Urinary bladder (tissue), 4 donors: ENCODE data around the gene ODAD2. TPM values are rescaled to one million over a fixed set of nuclear protein-coding genes. Genes with fewer than 3 reads are reported as not detected.

Experiments
- DNase-seq: peaks from one replicate; pipeline ENCODE4 v3.0.0-alpha.2; 2015; ENCODE audit errors: extremely low spot score
- H3K27ac ChIP-seq: one replicate; pipeline ENCODE4 v1.5.1; 2013; ENCODE audit warnings: low read depth, mild to moderate bottlenecking, moderate library complexity
- H3K36me3 ChIP-seq: one replicate; pipeline ENCODE4 v1.6.1; 2013; ENCODE audit warnings: mild to moderate bottlenecking, moderate library complexity; ENCODE audit not compliant: insufficient read depth
- H3K4me1 ChIP-seq: one replicate; pipeline ENCODE4 v1.6.1; 2013; ENCODE audit warnings: mild to moderate bottlenecking, moderate library complexity; ENCODE audit not compliant: insufficient read depth
- H3K4me3 ChIP-seq: one replicate; pipeline ENCODE4 v1.5.1; 2013; ENCODE audit warnings: low read depth, low read length
- WGBS: extraction: QIAGEN DNeasy Blood & Tissue Kit; methylation state at CpG from one replicate; pipeline ENCODE4 v1.1.7; 2013; 5-methylcytosine and 5-hydroxymethylcytosine counted together
- polyA plus RNA-seq: library from polyadenylated mRNA; stranded (reverse); fragments of 200-250 nt; gene quantifications from one replicate; pipeline ENCODE4 v1.2.3, GENCODE V29; 2013
- total RNA-seq: library from RNA; depleted of rRNA; stranded (reverse); fragments of >200 nt; gene quantifications from one replicate; pipeline ENCODE4 v1.2.3, GENCODE V29; 2014
- donor health status: healthy with polysubstance abuse.
- donor health status: healthy.

The ODAD2 gene
- total and polyA plus RNA-seq, 2 donors, result 1.6 to 2.7 TPM

DNA sequence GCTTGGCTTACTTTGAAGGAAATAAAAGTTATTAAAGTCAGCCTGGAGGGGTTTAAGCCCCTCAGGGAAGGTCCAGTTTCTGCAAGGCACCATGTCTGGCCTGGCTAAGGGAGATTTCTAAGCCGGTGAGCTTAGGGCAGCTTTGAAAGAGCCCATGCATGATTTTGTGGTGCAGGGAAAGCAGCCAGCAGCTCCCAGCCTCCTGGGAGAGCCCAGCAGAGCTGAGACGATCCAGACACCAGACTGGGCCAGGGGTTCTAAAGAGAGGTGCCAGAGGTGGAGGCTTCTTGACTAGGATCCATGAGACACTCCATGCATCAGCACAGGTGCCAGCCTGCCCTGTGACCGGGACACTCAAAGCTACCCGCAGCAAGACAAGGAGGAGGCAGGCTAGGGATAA, 193.7 kb downstream of the ODAD2 start:
- no peak for DNase-seq
- no peaks in the 10 kb centered on the region for H3K4me1 ChIP-seq
- no peak overlapping the region for H3K27ac ChIP-seq
- no peak overlapping the region for H3K4me3 ChIP-seq
- no peaks in the 10 kb centered on the region for H3K36me3 ChIP-seq
- 35% methylated on average over 4 of the region's 4 CpGs for WGBS

DNA sequence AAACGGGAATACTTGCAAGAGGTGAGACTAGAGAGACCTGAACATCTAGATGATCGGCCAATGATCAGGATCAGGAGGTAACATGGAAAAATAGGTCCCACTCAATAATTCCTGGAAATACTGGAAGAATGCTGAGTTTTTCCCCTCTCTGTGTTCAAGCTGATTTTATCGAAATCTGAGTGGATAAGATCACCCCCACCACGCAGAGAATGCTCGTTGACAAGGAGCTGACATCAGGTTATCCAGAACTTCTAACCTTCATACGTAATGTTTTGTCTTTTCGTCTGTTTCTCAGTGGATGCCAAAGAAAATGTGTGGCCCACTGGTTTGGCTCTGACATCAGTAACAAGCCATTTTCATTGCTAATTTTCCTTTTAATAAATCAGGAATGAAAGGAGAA, 194.7 kb downstream of the ODAD2 start:
- H3K4me3 ChIP-seq, result no peak overlapping the region
- no peak overlapping the region for H3K27ac ChIP-seq
- 89% methylated on average over 7 of the region's 7 CpGs for WGBS
- no peaks in the 10 kb centered on the region for H3K4me1 ChIP-seq
- no peaks in the 10 kb centered on the region for H3K36me3 ChIP-seq
- no peak for DNase-seq

GRCh38 chr10:27801171-27801785, 197.6 kb downstream of the ODAD2 start:
- 91% methylated on average over 3 of the region's 3 CpGs for WGBS

GRCh38 chr10:27799046-27799445, 199.8 kb downstream of the ODAD2 start:
- H3K4me1 ChIP-seq, result no peaks in the 10 kb centered on the region
- H3K27ac ChIP-seq, result no peak overlapping the region
- no peak overlapping the region for H3K4me3 ChIP-seq
- no peak for DNase-seq
- no peaks in the 10 kb centered on the region for H3K36me3 ChIP-seq
- WGBS, result 70% methylated on average over 3 of the region's 3 CpGs

More at GRCh38 chr10:27801171-27801785, 197.6 kb downstream of the ODAD2 start:
- Histone ChIP-seq H3K27ac (no peak overlapping the region), H3K36me3 (no peaks in the 10 kb centered on the region), H3K4me1 (no peaks in the 10 kb centered on the region), H3K4me3 (no peak overlapping the region)
- DNase-seq, result no peak

DNA sequence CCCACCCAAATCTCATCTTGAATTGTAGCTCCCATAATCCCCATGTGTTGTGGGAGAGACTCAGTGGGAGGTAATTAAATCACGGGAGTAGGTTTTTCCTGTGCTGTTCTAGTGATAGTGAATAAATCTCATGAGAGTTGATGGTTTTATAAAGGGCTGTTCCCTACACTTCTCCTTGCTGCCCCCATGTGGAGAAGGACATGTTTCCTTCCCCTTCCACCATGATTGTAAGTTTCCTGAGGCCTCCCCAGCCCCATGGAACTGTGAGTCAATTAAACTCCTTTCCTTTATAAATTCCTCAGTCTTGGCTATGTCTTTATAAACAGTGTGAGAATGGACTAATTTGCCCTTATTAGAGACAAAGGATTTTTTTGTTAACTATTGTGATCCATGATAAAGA, 204.7 kb downstream of the ODAD2 start:
- Histone ChIP-seq H3K4me3 (no peak overlapping the region), H3K27ac (no peak overlapping the region), H3K4me1 (no peaks in the 10 kb centered on the region), H3K36me3 (no peaks in the 10 kb centered on the region)
- no peak for DNase-seq
- 54% methylated on average over 1 of the region's 1 CpG for WGBS

DNA sequence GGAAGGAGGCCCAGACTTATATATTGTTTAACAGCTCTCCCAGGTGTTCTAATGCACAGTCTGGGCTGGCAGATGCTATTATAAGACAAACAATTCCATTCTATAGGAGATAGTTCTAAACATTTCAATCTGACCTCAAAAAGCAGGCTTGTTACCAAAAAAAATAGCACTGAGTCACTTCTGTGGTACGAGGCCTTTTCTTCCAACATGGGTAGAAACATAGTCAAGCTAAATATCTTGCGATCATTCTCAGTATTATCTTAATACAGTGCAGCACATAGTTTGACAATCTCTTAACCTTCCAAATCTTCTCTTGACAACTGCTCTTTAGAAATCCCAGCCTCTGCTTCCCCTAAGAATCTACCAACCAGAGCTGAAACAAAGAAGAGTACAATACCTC, 206.7 kb downstream of the ODAD2 start:
- Histone ChIP-seq H3K36me3 (no peaks in the 10 kb centered on the region), H3K27ac (no peak overlapping the region), H3K4me3 (no peak overlapping the region), H3K4me1 (no peaks in the 10 kb centered on the region)
- no peak for DNase-seq
- 62% methylated on average over 2 of the region's 2 CpGs for WGBS

- DNase-seq, result no peak
Measured at GRCh38 chr10:27784272-27784671, 214.6 kb downstream of the ODAD2 start.

GRCh38 chr10:27783660-27784059, 215.2 kb downstream of the ODAD2 start:
- Histone ChIP-seq H3K27ac (no peak overlapping the region), H3K4me1 (no peaks in the 10 kb centered on the region), H3K36me3 (no peaks in the 10 kb centered on the region), H3K4me3 (no peak overlapping the region)
- WGBS, result 53% methylated on average over 1 of the region's 1 CpG
- DNase-seq, result no peak

More at GRCh38 chr10:27784272-27784671, 214.6 kb downstream of the ODAD2 start:
- H3K4me3 ChIP-seq, result no peak overlapping the region
- WGBS, result 83% methylated on average over 2 of the region's 2 CpGs
- H3K4me1 ChIP-seq, result no peaks in the 10 kb centered on the region
- H3K36me3 ChIP-seq, result no peaks in the 10 kb centered on the region
- no peak overlapping the region for H3K27ac ChIP-seq

GRCh38 chr10:27779462-27780015, 219.3 kb downstream of the ODAD2 start:
- WGBS, result 47% methylated on average over 9 of the region's 9 CpGs
- Histone ChIP-seq H3K27ac (no peak overlapping the region), H3K4me3 (no peak overlapping the region), H3K36me3 (no peaks in the 10 kb centered on the region), H3K4me1 (no peaks in the 10 kb centered on the region)
- DNase-seq, result no peak

- no peak overlapping the region for H3K27ac ChIP-seq
- DNase-seq, result no peak
- H3K4me1 ChIP-seq, result no peaks in the 10 kb centered on the region
- H3K4me3 ChIP-seq, result no peak overlapping the region
- 33% methylated on average over 2 of the region's 2 CpGs for WGBS
- H3K36me3 ChIP-seq, result no peaks in the 10 kb centered on the region
Measured at GRCh38 chr10:27774831-27775230, 224.0 kb downstream of the ODAD2 start.

DNA sequence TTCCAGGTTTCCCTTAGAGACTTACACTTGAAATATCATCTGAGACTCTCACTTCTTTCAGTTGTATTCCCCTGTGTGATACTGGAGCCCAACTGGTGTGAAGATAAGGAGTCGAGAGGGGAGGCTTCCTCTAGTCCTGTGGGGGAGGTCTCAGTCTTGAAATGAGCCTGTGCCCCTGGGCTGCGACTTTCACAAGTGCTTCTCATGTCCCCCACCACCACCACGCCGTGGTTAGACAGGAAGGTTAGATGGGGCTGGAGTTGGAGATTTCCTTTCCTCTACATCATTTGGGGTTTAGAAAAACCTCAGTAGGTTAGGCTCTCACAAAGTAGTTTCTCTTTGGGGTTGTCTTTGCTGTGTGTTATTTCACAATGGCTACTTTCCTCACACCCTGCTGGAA, 227.6 kb downstream of the ODAD2 start:
- Histone ChIP-seq H3K27ac (no peak overlapping the region), H3K36me3 (no peaks in the 10 kb centered on the region), H3K4me1 (no peaks in the 10 kb centered on the region), H3K4me3 (no peak overlapping the region)
- 69% methylated on average over 4 of the region's 4 CpGs for WGBS
- DNase-seq, result no peak

- H3K36me3 ChIP-seq, result no peaks in the 10 kb centered on the region
- WGBS, result 89% methylated on average over 2 of the region's 2 CpGs
- no peak overlapping the region for H3K4me3 ChIP-seq
- no peaks in the 10 kb centered on the region for H3K4me1 ChIP-seq
- H3K27ac ChIP-seq, result no peak overlapping the region
- DNase-seq, result no peak
Measured at GRCh38 chr10:27770181-27770580, 228.7 kb downstream of the ODAD2 start.
